Ishikawa (cell line): ENCODE measurements around the gene KDELR1.
A peak's percentile ranks its signal among the peaks of the same experiment; 100 is the strongest.

ENCODE experiments used
- CEBPB ChIP-seq: IDR thresholded peaks from 2 replicates; pipeline ENCODE4 v1.6.1; 2012
- CREB1 ChIP-seq: IDR thresholded peaks from 2 replicates; pipeline ENCODE4 v1.6.1; 2012; ENCODE audit warnings: low read depth
- EGR1 ChIP-seq: IDR thresholded peaks from 2 replicates; pipeline ENCODE4 v1.6.1; 2012
- EP300 ChIP-seq: IDR thresholded peaks from 2 replicates; pipeline ENCODE4 v1.6.1; 2012; ENCODE audit warnings: borderline replicate concordance
- FOXM1 ChIP-seq: IDR thresholded peaks from 2 replicates; pipeline ENCODE4 v1.6.1; 2012; ENCODE audit warnings: low read depth, borderline replicate concordance
- MAX ChIP-seq: IDR thresholded peaks from 2 replicates; pipeline ENCODE4 v1.6.1; 2012
- NFIC ChIP-seq: IDR thresholded peaks from 2 replicates; pipeline ENCODE4 v1.6.1; 2012
- RAD21 ChIP-seq: IDR thresholded peaks from 2 replicates; pipeline ENCODE4 v1.6.1; 2012; ENCODE audit warnings: low read depth
- REST ChIP-seq: IDR thresholded peaks from 2 replicates; pipeline ENCODE4 v1.6.1; 2012; ENCODE audit warnings: low read depth, mild to moderate bottlenecking
- TAF1 ChIP-seq: IDR thresholded peaks from 2 replicates; pipeline ENCODE4 v1.6.1; 2012; ENCODE audit warnings: low read depth, mild to moderate bottlenecking
- TCF12 ChIP-seq: IDR thresholded peaks from 2 replicates; pipeline ENCODE4 v1.6.1; 2012; ENCODE audit warnings: low read depth
- TEAD4 ChIP-seq: IDR thresholded peaks from 2 replicates; pipeline ENCODE4 v1.6.1; 2012
- USF1 ChIP-seq: IDR thresholded peaks from 2 replicates; pipeline ENCODE4 v1.6.1; 2012
- YY1 ChIP-seq: IDR thresholded peaks from 2 replicates; pipeline ENCODE4 v1.6.1; 2012; ENCODE audit warnings: low read depth
- ZBTB7A ChIP-seq: IDR thresholded peaks from 2 replicates; pipeline ENCODE4 v1.6.1; 2012; ENCODE audit warnings: low read depth

Gene KDELR1

GRCh38 chr19:48400018-48400742 is 8.8 kb upstream of the KDELR1 start:
- TF ChIP-seq CEBPB: no peak
- no peak for TF ChIP-seq ZBTB7A
- TF ChIP-seq MAX: peak; percentile 68
- TF ChIP-seq YY1: 0 out of 2 replicates have a peak, but pooled peaks have one; percentile 54
- no peak for TF ChIP-seq EGR1
- no peak; the same call in 1 of the 2 replicates for TF ChIP-seq TAF1
- TF ChIP-seq NFIC: no peak
- no peak for TF ChIP-seq EP300
- TF ChIP-seq TEAD4: 0 out of 2 replicates have a peak, but pooled peaks have one; percentile 11
- peak; percentile 55; the same call in 1 of the 2 replicates for TF ChIP-seq REST
- no peak for TF ChIP-seq USF1
- no peak for TF ChIP-seq TCF12
- TF ChIP-seq FOXM1: no peak
- TF ChIP-seq CREB1: no peak
- TF ChIP-seq RAD21: no peak

- TF ChIP-seq REST: no peak
- TF ChIP-seq MAX: peak; percentile 96
These were observed 7.3 kb upstream of the KDELR1 start for GRCh38 chr19:48398375-48399235.

- TF ChIP-seq MAX (no peak), ZBTB7A (no peak), REST (no peak), YY1 (no peak), TAF1 (no peak), RAD21 (no peak)
These were observed 6.7 kb upstream of the KDELR1 start for GRCh38 chr19:48398102-48398374.

GRCh38 chr19:48397263-48398101 is 6.1 kb upstream of the KDELR1 start:
- no peak for TF ChIP-seq CEBPB
- TF ChIP-seq TCF12: no peak
- no peak for TF ChIP-seq TEAD4
- no peak for TF ChIP-seq MAX
- no peak for TF ChIP-seq NFIC
- TF ChIP-seq FOXM1: no peak
- no peak for TF ChIP-seq TAF1
- TF ChIP-seq EGR1: no peak
- TF ChIP-seq RAD21: no peak
- no peak for TF ChIP-seq REST
- no peak for TF ChIP-seq ZBTB7A
- TF ChIP-seq YY1: no peak
- no peak for TF ChIP-seq CREB1
- TF ChIP-seq EP300: no peak
